GM23338 (cell line): ENCODE data around the gene IL1RL1. TPM values are rescaled to one million over a fixed set of nuclear protein-coding genes. Genes with fewer than 3 reads are reported as not detected.

Experiments
- ATAC-seq: fragments of 200-7000 bp; cut with Tn5 transposase; 3 replicates; pipeline ENCODE4 v1.9.1; 2020
- DNase-seq: peaks from one replicate; pipeline ENCODE4 v3.0.0-alpha.2; 2015; ENCODE audit warnings: low spot score
- H2AFZ ChIP-seq: fragments of 200-600 bp; sonication (generic); 2 replicates; pipeline ENCODE4 v1.8.0; 2016; ENCODE audit warnings: antibody characterized with exemption, mild to moderate bottlenecking, moderate library complexity
- H3F3A ChIP-seq: fragments of 200-600 bp; sonication (generic); replicated peaks from 2 replicates; pipeline ENCODE4 v1.8.0; 2017; ENCODE audit warnings: antibody characterized with exemption, mixed run types, low read depth
- H3K27ac ChIP-seq: fragments of 200-600 bp; sonication (generic); 2 replicates; pipeline ENCODE4 v1.6.1; 2016; ENCODE audit warnings: low read depth
- H3K27me3 ChIP-seq: fragments of 200-600 bp; sonication (generic); 2 replicates; pipeline ENCODE4 v1.8.0; 2016; ENCODE audit warnings: mild to moderate bottlenecking, mixed run types, moderate library complexity; ENCODE audit not compliant: insufficient read depth
- H3K36me3 ChIP-seq: fragments of 200-600 bp; sonication (generic); 2 replicates; pipeline ENCODE4 v1.8.0; 2016; ENCODE audit warnings: mild to moderate bottlenecking; ENCODE audit not compliant: insufficient read depth
- H3K4me1 ChIP-seq: fragments of 200-600 bp; sonication (generic); 2 replicates; pipeline ENCODE4 v1.8.0; 2016; ENCODE audit warnings: mild to moderate bottlenecking, moderate library complexity; ENCODE audit not compliant: insufficient read depth
- H3K4me2 ChIP-seq: fragments of 200-600 bp; sonication (generic); 2 replicates; pipeline ENCODE4 v1.7.1; 2017; ENCODE audit warnings: mixed run types
- H3K4me3 ChIP-seq: fragments of 200-600 bp; sonication (generic); 2 replicates; pipeline ENCODE4 v1.6.1; 2016; ENCODE audit warnings: mixed run types
- H3K79me2 ChIP-seq: fragments of 200-600 bp; sonication (generic); replicated peaks from 2 replicates; pipeline ENCODE4 v1.8.0; 2017; ENCODE audit warnings: mild to moderate bottlenecking; ENCODE audit not compliant: insufficient read depth
- H3K9me2 ChIP-seq: fragments of 200-600 bp; sonication (generic); 2 replicates; pipeline ENCODE4 v1.8.0; 2017; ENCODE audit not compliant: insufficient read depth
- H4K20me1 ChIP-seq: fragments of 200-600 bp; sonication (generic); replicated peaks from 2 replicates; pipeline ENCODE4 v1.8.0; 2017; ENCODE audit warnings: mild to moderate bottlenecking; ENCODE audit not compliant: insufficient read depth
- H3K27ac Mint-ChIP-seq: 2 replicates; pipeline ENCODE4 v1.8.0; 2020; ENCODE audit warnings: inconsistent platforms, mild to moderate bottlenecking, moderate library complexity, mixed read lengths
- H3K27me3 Mint-ChIP-seq: 3 replicates; pipeline ENCODE4 v1.8.0; 2022; ENCODE audit warnings: low read depth, mild to moderate bottlenecking, moderate library complexity, mixed read lengths, inconsistent platforms; ENCODE audit not compliant: insufficient read depth, poor library complexity
- H3K36me3 Mint-ChIP-seq: 3 replicates; pipeline ENCODE4 v1.8.0; 2021; ENCODE audit warnings: low read depth, mild to moderate bottlenecking, inconsistent platforms, moderate library complexity, mixed read lengths
- H3K4me1 Mint-ChIP-seq: 3 replicates; pipeline ENCODE4 v1.8.0; 2020; ENCODE audit warnings: mild to moderate bottlenecking, inconsistent platforms, mixed read lengths
- H3K4me3 Mint-ChIP-seq: 3 replicates; pipeline ENCODE4 v1.8.0; 2021; ENCODE audit warnings: moderate library complexity, mild to moderate bottlenecking, inconsistent platforms, mixed read lengths
- H3K9me3 Mint-ChIP-seq: 3 replicates; pipeline ENCODE4 v1.8.0; 2020; ENCODE audit warnings: moderate library complexity, mild to moderate bottlenecking, inconsistent platforms, mixed read lengths
- CTCF ChIP-seq, 2 experiments: fragments of 200-600 bp in 1 of 2; sonication (generic) in 1 of 2; conservative IDR thresholded peaks; 2 replicates each; pipeline versions ENCODE4 v1.5.1 to v1.6.1; 2016 to 2017; ENCODE audit warnings: antibody characterized with exemption in 2 of 2, low read depth in 2 of 2, mild to moderate bottlenecking in 2 of 2, moderate library complexity in 1 of 2
- EZH2 ChIP-seq: fragments of 200-600 bp; sonication (generic); IDR thresholded peaks from one replicate; pipeline ENCODE4 v1.8.0; 2017; ENCODE audit warnings: antibody characterized with exemption, mild to moderate bottlenecking, low read depth; ENCODE audit not compliant: unreplicated experiment
- EZH2phosphoT487 ChIP-seq: fragments of 200-600 bp; sonication (generic); IDR thresholded peaks from one replicate; pipeline ENCODE4 v1.8.1; 2018; ENCODE audit warnings: antibody characterized with exemption; ENCODE audit not compliant: unreplicated experiment
- JUNB ChIP-seq: IDR thresholded peaks from one replicate; pipeline ENCODE4 v1.6.1; 2016; ENCODE audit warnings: antibody characterized with exemption; ENCODE audit not compliant: unreplicated experiment
- NANOG ChIP-seq: IDR thresholded peaks from 2 replicates; pipeline ENCODE4 v1.6.1; 2016; ENCODE audit warnings: antibody characterized with exemption, borderline replicate concordance
- POLR2AphosphoS5 ChIP-seq: IDR thresholded peaks from 2 replicates; pipeline ENCODE4 v1.6.1; 2016; ENCODE audit warnings: antibody characterized with exemption, low read depth
- STAT1 ChIP-seq: IDR thresholded peaks from one replicate; pipeline ENCODE4 v1.6.1; 2016; ENCODE audit warnings: antibody characterized with exemption; ENCODE audit not compliant: unreplicated experiment
- ZNF114 ChIP-seq: fragments of 250-450 bp; sonication (Bioruptor Pico); IDR thresholded peaks from 2 replicates; pipeline ENCODE4 v1.5.0; 2020; ENCODE audit warnings: mild to moderate bottlenecking, moderate library complexity
- ZNF331 ChIP-seq: fragments of 250-450 bp; sonication (Bioruptor Pico); IDR thresholded peaks from 2 replicates; pipeline ENCODE4 v1.5.0; 2020; ENCODE audit warnings: low read depth, mild to moderate bottlenecking, moderate library complexity
- polyA plus RNA-seq: library from polyadenylated mRNA; unstranded; fragments of >200 nt; fragmentation: Nextera tagmentation; extraction: Ambion mirVana; gene quantifications from 2 replicates; pipeline ENCODE4 v1.2.1, GENCODE V29; 2016
- total RNA-seq: library from RNA; depleted of rRNA; stranded (reverse); fragments of >200 nt; shearing (Covaris generic); gene quantifications from 2 replicates; pipeline ENCODE4 v1.2.3, GENCODE V29; 2014
- TF ChIP-seq, protein P1 (sequence below): IDR thresholded peaks from 2 replicates; pipeline ENCODE4 v1.6.1; 2016; ENCODE audit warnings: antibody characterized with exemption
- TF ChIP-seq, protein P2 (sequence below): IDR thresholded peaks from one replicate; pipeline ENCODE4 v1.6.1; 2018; ENCODE audit warnings: antibody characterized with exemption; ENCODE audit not compliant: unreplicated experiment

The IL1RL1 gene
- total and polyA plus RNA-seq, 2 experiments from 2014 or later: not detected

GRCh38 chr2:102279391-102279735, 32.0 kb upstream of the IL1RL1 start:
- no peaks in the 10 kb centered on the region for H4K20me1 ChIP-seq
- no peak overlapping the region for H3K4me2 ChIP-seq
- ATAC-seq (no peak), DNase-seq (no peak)
- Mint-ChIP-seq H3K9me3 (peaks cover 13% of the 10 kb centered on the region; the same call in 2 of the 3 replicates), H3K4me1 (no peaks in the 10 kb centered on the region), H3K27me3 (no peaks in the 10 kb centered on the region), H3K36me3 (peaks cover 7% of the 10 kb centered on the region; the same call in 2 of the 3 replicates), H3K27ac (no peak overlapping the region), H3K4me3 (no peak overlapping the region)
- no peak overlapping the region for H3K27ac ChIP-seq
- H3K9me2 ChIP-seq: peaks cover 10% of the 10 kb centered on the region
- no peak overlapping the region for H3K4me3 ChIP-seq
- no peaks in the 10 kb centered on the region for H3F3A ChIP-seq
- H3K4me1 ChIP-seq: no peaks in the 10 kb centered on the region
- no peaks in the 10 kb centered on the region for H3K36me3 ChIP-seq
- no peaks in the 10 kb centered on the region for H3K27me3 ChIP-seq
- no peak overlapping the region for H2AFZ ChIP-seq
- no peaks in the 10 kb centered on the region for H3K79me2 ChIP-seq
- TF ChIP-seq ZNF331 (CRISPR knock-in tag): no peak
- no peak for TF ChIP-seq EZH2
- no peak for TF ChIP-seq STAT1
- TF ChIP-seq, protein P1, sequence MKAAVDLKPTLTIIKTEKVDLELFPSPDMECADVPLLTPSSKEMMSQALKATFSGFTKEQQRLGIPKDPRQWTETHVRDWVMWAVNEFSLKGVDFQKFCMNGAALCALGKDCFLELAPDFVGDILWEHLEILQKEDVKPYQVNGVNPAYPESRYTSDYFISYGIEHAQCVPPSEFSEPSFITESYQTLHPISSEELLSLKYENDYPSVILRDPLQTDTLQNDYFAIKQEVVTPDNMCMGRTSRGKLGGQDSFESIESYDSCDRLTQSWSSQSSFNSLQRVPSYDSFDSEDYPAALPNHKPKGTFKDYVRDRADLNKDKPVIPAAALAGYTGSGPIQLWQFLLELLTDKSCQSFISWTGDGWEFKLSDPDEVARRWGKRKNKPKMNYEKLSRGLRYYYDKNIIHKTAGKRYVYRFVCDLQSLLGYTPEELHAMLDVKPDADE: no peak
- TF ChIP-seq ZNF114 (CRISPR knock-in tag): no peak
- TF ChIP-seq NANOG: no peak
- no peak for TF ChIP-seq POLR2AphosphoS5
- TF ChIP-seq CTCF (conservative IDR thresholded peaks at IDR 0.05; ENCODE audit: low read depth in 2 of 2): no peak
- TF ChIP-seq, protein P2, sequence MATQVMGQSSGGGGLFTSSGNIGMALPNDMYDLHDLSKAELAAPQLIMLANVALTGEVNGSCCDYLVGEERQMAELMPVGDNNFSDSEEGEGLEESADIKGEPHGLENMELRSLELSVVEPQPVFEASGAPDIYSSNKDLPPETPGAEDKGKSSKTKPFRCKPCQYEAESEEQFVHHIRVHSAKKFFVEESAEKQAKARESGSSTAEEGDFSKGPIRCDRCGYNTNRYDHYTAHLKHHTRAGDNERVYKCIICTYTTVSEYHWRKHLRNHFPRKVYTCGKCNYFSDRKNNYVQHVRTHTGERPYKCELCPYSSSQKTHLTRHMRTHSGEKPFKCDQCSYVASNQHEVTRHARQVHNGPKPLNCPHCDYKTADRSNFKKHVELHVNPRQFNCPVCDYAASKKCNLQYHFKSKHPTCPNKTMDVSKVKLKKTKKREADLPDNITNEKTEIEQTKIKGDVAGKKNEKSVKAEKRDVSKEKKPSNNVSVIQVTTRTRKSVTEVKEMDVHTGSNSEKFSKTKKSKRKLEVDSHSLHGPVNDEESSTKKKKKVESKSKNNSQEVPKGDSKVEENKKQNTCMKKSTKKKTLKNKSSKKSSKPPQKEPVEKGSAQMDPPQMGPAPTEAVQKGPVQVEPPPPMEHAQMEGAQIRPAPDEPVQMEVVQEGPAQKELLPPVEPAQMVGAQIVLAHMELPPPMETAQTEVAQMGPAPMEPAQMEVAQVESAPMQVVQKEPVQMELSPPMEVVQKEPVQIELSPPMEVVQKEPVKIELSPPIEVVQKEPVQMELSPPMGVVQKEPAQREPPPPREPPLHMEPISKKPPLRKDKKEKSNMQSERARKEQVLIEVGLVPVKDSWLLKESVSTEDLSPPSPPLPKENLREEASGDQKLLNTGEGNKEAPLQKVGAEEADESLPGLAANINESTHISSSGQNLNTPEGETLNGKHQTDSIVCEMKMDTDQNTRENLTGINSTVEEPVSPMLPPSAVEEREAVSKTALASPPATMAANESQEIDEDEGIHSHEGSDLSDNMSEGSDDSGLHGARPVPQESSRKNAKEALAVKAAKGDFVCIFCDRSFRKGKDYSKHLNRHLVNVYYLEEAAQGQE: no peak
- TF ChIP-seq EZH2phosphoT487: no peak

- no peaks in the 10 kb centered on the region for H3K27me3 Mint-ChIP-seq
- H3K27ac ChIP-seq: no peak overlapping the region
Observed at GRCh38 chr2:102282678-102283091, 28.7 kb upstream of the IL1RL1 start.

More at GRCh38 chr2:102282678-102283091, 28.7 kb upstream of the IL1RL1 start:
- ATAC-seq: no peak
- no peak overlapping the region for H3K4me3 Mint-ChIP-seq
- Histone ChIP-seq H3F3A (no peaks in the 10 kb centered on the region), H4K20me1 (no peaks in the 10 kb centered on the region), H3K36me3 (no peaks in the 10 kb centered on the region), H3K4me3 (no peak overlapping the region), H3K4me2 (no peak overlapping the region), H3K27me3 (no peaks in the 10 kb centered on the region), H3K9me2 (peaks cover 6% of the 10 kb centered on the region), H2AFZ (no peak overlapping the region), H3K4me1 (no peaks in the 10 kb centered on the region), H3K79me2 (no peaks in the 10 kb centered on the region)
- no peaks in the 10 kb centered on the region for H3K4me1 Mint-ChIP-seq
- no peaks in the 10 kb centered on the region for H3K9me3 Mint-ChIP-seq
- TF ChIP-seq STAT1: no peak
- TF ChIP-seq JUNB: no peak
- TF ChIP-seq EZH2phosphoT487: no peak
- no peak for TF ChIP-seq CTCF (conservative IDR thresholded peaks at IDR 0.05; ENCODE audit: low read depth in 2 of 2)
- TF ChIP-seq NANOG: no peak
- TF ChIP-seq POLR2AphosphoS5: no peak
- no peak for TF ChIP-seq EZH2
- TF ChIP-seq ZNF114 (CRISPR knock-in tag): no peak
- peak; percentile 9 for DNase-seq
- no peak overlapping the region for H3K27ac Mint-ChIP-seq
- H3K36me3 Mint-ChIP-seq: no peaks in the 10 kb centered on the region
